Panc1 (cell line): Measurements from ENCODE around the gene SHISA7. TPM values are rescaled to one million over a fixed set of nuclear protein-coding genes. Genes with fewer than 3 reads are reported as not detected.
A peak's percentile ranks its signal among the peaks of the same experiment; 100 is the strongest.
"Not testable (repeated sequence)": the region's sequence is repeated elsewhere in the genome, so short reads cannot be mapped to it uniquely, and the experiment has no call there.

ENCODE experiments used
- ATAC-seq: fragments of 200-7000 bp; cut with Tn5 transposase; 2 replicates; pipeline ENCODE4 v1.9.1; 2020; ENCODE audit warnings: mild to moderate bottlenecking, moderate library complexity
- BruUV-seq: library from RNA; stranded (reverse); fragments of 400-500 nt; replicated peaks from 2 replicates; lab custom pipeline; 2021; lab: Mats Ljungman, UMichigan
- CTCF ChIA-PET: fragments of 300-600 bp; sonication (Branson Sonifier 250); formaldehyde crosslinking; loops from one replicate; lab custom pipeline; 2022; ENCODE audit warnings: antibody characterized with exemption; lab: Charles Lee
- POLR2A ChIA-PET: fragments of 300-600 bp; sonication (Branson Sonifier 250); formaldehyde crosslinking; loops from one replicate; lab custom pipeline; 2022; ENCODE audit warnings: antibody characterized with exemption; lab: Charles Lee
- DNase-seq: peaks from one replicate; pipeline ENCODE4 v3.0.0-alpha.2; 2010; ENCODE audit warnings: low read depth, low spot score
- H3K27ac ChIP-seq: 2 replicates; pipeline ENCODE4 v1.5.1; 2011; ENCODE audit warnings: mild to moderate bottlenecking, low read length, inconsistent platforms
- H3K27me3 ChIP-seq: fragments of 200-500 bp; sonication (Bioruptor generic); 2 replicates; pipeline ENCODE4 v1.6.0; 2014; ENCODE audit warnings: low read length, inconsistent platforms; ENCODE audit not compliant: control insufficient read depth, insufficient read depth
- H3K36me3 ChIP-seq: fragments of 200-500 bp; sonication (Bioruptor generic); 2 replicates; pipeline ENCODE4 v1.5.1; 2014; ENCODE audit warnings: inconsistent platforms, mild to moderate bottlenecking, low read length, moderate library complexity; ENCODE audit not compliant: control insufficient read depth, insufficient read depth
- H3K4me1 ChIP-seq: 2 replicates; pipeline ENCODE4 v1.5.1; 2011; ENCODE audit warnings: inconsistent platforms, mild to moderate bottlenecking, low read length, moderate library complexity; ENCODE audit not compliant: control insufficient read depth, insufficient read depth
- H3K4me3 ChIP-seq, 2 experiments: 2 replicates each; pipeline ENCODE4 v1.5.1; 2011 to 2012; ENCODE audit warnings: low read depth in 2 of 2, low read length in 2 of 2, mild to moderate bottlenecking in 2 of 2, inconsistent platforms in 1 of 2, moderate library complexity in 1 of 2
- H3K9me3 ChIP-seq: fragments of 200-500 bp; sonication (Bioruptor generic); 2 replicates; pipeline ENCODE4 v1.5.1; 2014; ENCODE audit warnings: low read depth, mild to moderate bottlenecking, inconsistent platforms, low read length, moderate library complexity; ENCODE audit not compliant: control insufficient read depth, insufficient read depth
- POLR2AphosphoS5 ChIP-seq: IDR thresholded peaks from 2 replicates; pipeline ENCODE4 v1.6.1; 2012; ENCODE audit warnings: mild to moderate bottlenecking, low read depth, low read length, moderate library complexity
- SIN3A ChIP-seq: IDR thresholded peaks from 2 replicates; pipeline ENCODE4 v1.6.1; 2012; ENCODE audit warnings: low read depth, mild to moderate bottlenecking, low read length, moderate library complexity, borderline replicate concordance; ENCODE audit not compliant: insufficient read depth
- TCF7L2 ChIP-seq: IDR thresholded peaks from 2 replicates; pipeline ENCODE4 v1.6.1; 2011; ENCODE audit warnings: mild to moderate bottlenecking, low read depth, low read length, inconsistent platforms
- in situ Hi-C: cut with HindIII; loops from 2 replicates; pipeline ENCODE4 v1.10.0; 2016; ENCODE audit warnings: low sequenced_read_pairs, low pct_unique_long_range_greater_than_20kb
- intact Hi-C: fragments of 100-400 bp; cut with micrococcal nuclease; formaldehyde crosslinking; loops from one replicate; pipeline ENCODE4 v1.10.0; 2022; ENCODE audit not compliant: unreplicated experiment
- total RNA-seq: library from RNA; stranded (reverse); gene quantifications from one replicate; pipeline ENCODE4 v1.2.1, GENCODE V29; 2021; ENCODE audit not compliant: unreplicated experiment
- TF ChIP-seq, protein P1 (sequence below), 2 experiments: IDR thresholded peaks; 2 replicates each; pipeline ENCODE4 v1.6.1; 2011 to 2012; ENCODE audit warnings: low read depth in 2 of 2, control low read depth in 1 of 2, low read length in 1 of 2, mild to moderate bottlenecking in 1 of 2, moderate library complexity in 1 of 2; ENCODE audit not compliant: insufficient read depth in 1 of 2
- TF ChIP-seq, protein P2 (sequence below): fragments of 450-650 bp; IDR thresholded peaks from 2 replicates; pipeline ENCODE4 v1.5.1; 2017; ENCODE audit warnings: mild to moderate bottlenecking

The SHISA7 gene
- total RNA-seq, 1 experiment from 2014 or later: 0.03 TPM

DNA sequence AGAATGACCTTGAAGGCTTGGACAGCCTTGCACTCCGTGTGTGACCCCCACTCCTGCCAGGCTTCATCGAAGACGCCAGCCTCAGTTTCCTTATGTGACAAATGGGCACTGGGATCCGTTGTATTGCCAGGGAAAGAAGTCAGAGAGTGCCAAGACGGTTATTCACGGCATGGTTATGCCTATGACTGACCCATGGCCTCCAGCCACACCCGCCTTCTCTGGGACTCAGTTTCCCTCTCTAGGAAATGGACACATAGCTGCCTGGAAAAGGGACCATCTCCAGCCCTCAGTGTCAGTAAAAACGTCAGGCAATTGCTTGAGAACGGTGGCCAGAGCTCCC, 34.6 kb downstream of the SHISA7 start:
- POLR2A ChIA-PET: no interaction called here

GRCh38 chr19:55407800-55408532, 35.1 kb downstream of the SHISA7 start:
- CTCF ChIA-PET: interaction anchor here (0.7 kb wide), 1 partner anchor 120 kb away, joined by 5 read pairs; no protein-coding TSS in a partner anchor
- in situ Hi-C loops: no loop called here
- peaks cover 6% of the 10 kb centered on the region; the same call in 1 of the 2 replicates for H3K9me3 ChIP-seq

More for the DNA sequence above, 34.6 kb downstream of the SHISA7 start:
- H3K4me1 ChIP-seq: peaks cover 23% of the 10 kb centered on the region
- TF ChIP-seq POLR2AphosphoS5 (no peak), TCF7L2 (0 out of 2 replicates have a peak, but pooled peaks have one; percentile 14), SIN3A (no peak)
- TF ChIP-seq, protein P1, sequence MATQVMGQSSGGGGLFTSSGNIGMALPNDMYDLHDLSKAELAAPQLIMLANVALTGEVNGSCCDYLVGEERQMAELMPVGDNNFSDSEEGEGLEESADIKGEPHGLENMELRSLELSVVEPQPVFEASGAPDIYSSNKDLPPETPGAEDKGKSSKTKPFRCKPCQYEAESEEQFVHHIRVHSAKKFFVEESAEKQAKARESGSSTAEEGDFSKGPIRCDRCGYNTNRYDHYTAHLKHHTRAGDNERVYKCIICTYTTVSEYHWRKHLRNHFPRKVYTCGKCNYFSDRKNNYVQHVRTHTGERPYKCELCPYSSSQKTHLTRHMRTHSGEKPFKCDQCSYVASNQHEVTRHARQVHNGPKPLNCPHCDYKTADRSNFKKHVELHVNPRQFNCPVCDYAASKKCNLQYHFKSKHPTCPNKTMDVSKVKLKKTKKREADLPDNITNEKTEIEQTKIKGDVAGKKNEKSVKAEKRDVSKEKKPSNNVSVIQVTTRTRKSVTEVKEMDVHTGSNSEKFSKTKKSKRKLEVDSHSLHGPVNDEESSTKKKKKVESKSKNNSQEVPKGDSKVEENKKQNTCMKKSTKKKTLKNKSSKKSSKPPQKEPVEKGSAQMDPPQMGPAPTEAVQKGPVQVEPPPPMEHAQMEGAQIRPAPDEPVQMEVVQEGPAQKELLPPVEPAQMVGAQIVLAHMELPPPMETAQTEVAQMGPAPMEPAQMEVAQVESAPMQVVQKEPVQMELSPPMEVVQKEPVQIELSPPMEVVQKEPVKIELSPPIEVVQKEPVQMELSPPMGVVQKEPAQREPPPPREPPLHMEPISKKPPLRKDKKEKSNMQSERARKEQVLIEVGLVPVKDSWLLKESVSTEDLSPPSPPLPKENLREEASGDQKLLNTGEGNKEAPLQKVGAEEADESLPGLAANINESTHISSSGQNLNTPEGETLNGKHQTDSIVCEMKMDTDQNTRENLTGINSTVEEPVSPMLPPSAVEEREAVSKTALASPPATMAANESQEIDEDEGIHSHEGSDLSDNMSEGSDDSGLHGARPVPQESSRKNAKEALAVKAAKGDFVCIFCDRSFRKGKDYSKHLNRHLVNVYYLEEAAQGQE (IDR thresholded peaks at IDR 0.05; ENCODE audit: insufficient read depth in 1 of 2, low read depth in 2 of 2, low read length in 1 of 2): no peak
- TF ChIP-seq, protein P2, sequence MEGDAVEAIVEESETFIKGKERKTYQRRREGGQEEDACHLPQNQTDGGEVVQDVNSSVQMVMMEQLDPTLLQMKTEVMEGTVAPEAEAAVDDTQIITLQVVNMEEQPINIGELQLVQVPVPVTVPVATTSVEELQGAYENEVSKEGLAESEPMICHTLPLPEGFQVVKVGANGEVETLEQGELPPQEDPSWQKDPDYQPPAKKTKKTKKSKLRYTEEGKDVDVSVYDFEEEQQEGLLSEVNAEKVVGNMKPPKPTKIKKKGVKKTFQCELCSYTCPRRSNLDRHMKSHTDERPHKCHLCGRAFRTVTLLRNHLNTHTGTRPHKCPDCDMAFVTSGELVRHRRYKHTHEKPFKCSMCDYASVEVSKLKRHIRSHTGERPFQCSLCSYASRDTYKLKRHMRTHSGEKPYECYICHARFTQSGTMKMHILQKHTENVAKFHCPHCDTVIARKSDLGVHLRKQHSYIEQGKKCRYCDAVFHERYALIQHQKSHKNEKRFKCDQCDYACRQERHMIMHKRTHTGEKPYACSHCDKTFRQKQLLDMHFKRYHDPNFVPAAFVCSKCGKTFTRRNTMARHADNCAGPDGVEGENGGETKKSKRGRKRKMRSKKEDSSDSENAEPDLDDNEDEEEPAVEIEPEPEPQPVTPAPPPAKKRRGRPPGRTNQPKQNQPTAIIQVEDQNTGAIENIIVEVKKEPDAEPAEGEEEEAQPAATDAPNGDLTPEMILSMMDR: no peak
- ATAC-seq (no peak), DNase-seq (no peak)
- intact Hi-C loops (no loop called here), in situ Hi-C loops (no loop called here)
- peaks cover 6% of the 10 kb centered on the region; the same call in 1 of the 2 replicates for H3K9me3 ChIP-seq
- H3K27me3 ChIP-seq: no peaks in the 10 kb centered on the region
- peaks cover 18% of the 10 kb centered on the region for H3K36me3 ChIP-seq
- CTCF ChIA-PET: no interaction called here
- peak overlapping the region; percentile 100 for H3K27ac ChIP-seq
- H3K4me3 ChIP-seq: peak overlapping the region; percentile 85 to 88
- BruUV-seq: no TSS peak

DNA sequence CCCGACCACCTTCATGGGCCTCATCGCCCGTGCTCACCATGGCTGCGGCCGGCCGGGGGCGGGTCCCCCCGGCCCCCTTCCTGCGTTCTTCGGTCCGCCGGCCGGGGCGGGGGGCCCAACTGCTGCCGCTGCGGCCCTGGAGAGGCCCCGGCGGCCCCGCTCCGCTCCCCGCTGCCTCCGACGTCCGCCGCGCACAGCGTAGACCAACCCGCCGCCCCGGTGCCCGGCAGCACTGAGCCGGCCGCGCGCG, 35.6 kb downstream of the SHISA7 start, which contains the start of gene UBE2S:
Gene UBE2S, minus strand, starts transcription at position 239 of the 250 bp plus-strand sequence. Its CDS starts 199 bp downstream, at position 40.
- Histone ChIP-seq H3K4me3 (peak within 1 kb of the TSS; percentile 85 to 88), H3K4me1 (peaks cover 29% of the 10 kb centered on the region), H3K27ac (peak within 1 kb of the TSS; percentile 100), H3K36me3 (peaks cover 24% of the 10 kb centered on the region)
- H3K27me3 ChIP-seq, intact Hi-C loops, H3K9me3 ChIP-seq, DNase-seq, in situ Hi-C loops, BruUV-seq: not testable (repeated sequence)
- TF ChIP-seq POLR2AphosphoS5: peak; percentile 98
- ChIA-PET POLR2A (interaction anchor here (0.6 to 0.7 kb wide), 3 partner anchors 10 to 192 kb away, joined by 3 to 9 read pairs (median 7); partner anchors contain the start of gene FIZ1), CTCF (interaction anchor here (0.7 kb wide), 1 partner anchor 119 kb away, joined by 5 read pairs; no protein-coding TSS in a partner anchor)
- ATAC-seq: peak; percentile 28; the same call in 1 of the 2 replicates

More at GRCh38 chr19:55407800-55408532, 35.1 kb downstream of the SHISA7 start:
- ATAC-seq (peak; percentile 92), DNase-seq (peak; percentile 95)
- H3K4me1 ChIP-seq: peaks cover 26% of the 10 kb centered on the region
- TSS peak; percentile 87 for BruUV-seq
- peaks cover 20% of the 10 kb centered on the region for H3K36me3 ChIP-seq
- peak overlapping the region; percentile 85 to 88 for H3K4me3 ChIP-seq
- peak; percentile 85 for TF ChIP-seq TCF7L2
- TF ChIP-seq POLR2AphosphoS5: no peak
- POLR2A ChIA-PET: interaction anchor here (0.6 to 0.7 kb wide), 3 partner anchors 11 to 191 kb away, joined by 3 to 9 read pairs (median 7); partner anchors contain the start of gene FIZ1
- H3K27ac ChIP-seq: peak overlapping the region; percentile 100
- H3K27me3 ChIP-seq: no peaks in the 10 kb centered on the region
- intact Hi-C loops: no loop called here
